Measurements from ENCODE around the gene CLDN22.

Gene CLDN22

GRCh38 chr4:183272384-183272783 lies 47.7 kb downstream of the CLDN22 start:
- no peaks in the 10 kb centered on the region for H3K27me3 ChIP-seq (ENCODE audit: insufficient read depth, poor library complexity, severe bottlenecking)
- no peak overlapping the region for H3K4me3 ChIP-seq (replicated peaks; ENCODE audit: insufficient read depth, low read length)
- no peak for TF ChIP-seq SPI1 (IDR thresholded peaks at IDR 0.05; ENCODE audit: borderline replicate concordance, low read depth)
- TF ChIP-seq, protein P1, sequence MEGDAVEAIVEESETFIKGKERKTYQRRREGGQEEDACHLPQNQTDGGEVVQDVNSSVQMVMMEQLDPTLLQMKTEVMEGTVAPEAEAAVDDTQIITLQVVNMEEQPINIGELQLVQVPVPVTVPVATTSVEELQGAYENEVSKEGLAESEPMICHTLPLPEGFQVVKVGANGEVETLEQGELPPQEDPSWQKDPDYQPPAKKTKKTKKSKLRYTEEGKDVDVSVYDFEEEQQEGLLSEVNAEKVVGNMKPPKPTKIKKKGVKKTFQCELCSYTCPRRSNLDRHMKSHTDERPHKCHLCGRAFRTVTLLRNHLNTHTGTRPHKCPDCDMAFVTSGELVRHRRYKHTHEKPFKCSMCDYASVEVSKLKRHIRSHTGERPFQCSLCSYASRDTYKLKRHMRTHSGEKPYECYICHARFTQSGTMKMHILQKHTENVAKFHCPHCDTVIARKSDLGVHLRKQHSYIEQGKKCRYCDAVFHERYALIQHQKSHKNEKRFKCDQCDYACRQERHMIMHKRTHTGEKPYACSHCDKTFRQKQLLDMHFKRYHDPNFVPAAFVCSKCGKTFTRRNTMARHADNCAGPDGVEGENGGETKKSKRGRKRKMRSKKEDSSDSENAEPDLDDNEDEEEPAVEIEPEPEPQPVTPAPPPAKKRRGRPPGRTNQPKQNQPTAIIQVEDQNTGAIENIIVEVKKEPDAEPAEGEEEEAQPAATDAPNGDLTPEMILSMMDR (IDR thresholded peaks at IDR 0.05; ENCODE audit: insufficient read depth, low read length) = no peak
- TF ChIP-seq POLR2AphosphoS5 (IDR thresholded peaks at IDR 0.05; ENCODE audit: low read depth) = no peak
- no peak for TF ChIP-seq GABPA (IDR thresholded peaks at IDR 0.05; ENCODE audit: low read depth)
- TF ChIP-seq, protein P2, sequence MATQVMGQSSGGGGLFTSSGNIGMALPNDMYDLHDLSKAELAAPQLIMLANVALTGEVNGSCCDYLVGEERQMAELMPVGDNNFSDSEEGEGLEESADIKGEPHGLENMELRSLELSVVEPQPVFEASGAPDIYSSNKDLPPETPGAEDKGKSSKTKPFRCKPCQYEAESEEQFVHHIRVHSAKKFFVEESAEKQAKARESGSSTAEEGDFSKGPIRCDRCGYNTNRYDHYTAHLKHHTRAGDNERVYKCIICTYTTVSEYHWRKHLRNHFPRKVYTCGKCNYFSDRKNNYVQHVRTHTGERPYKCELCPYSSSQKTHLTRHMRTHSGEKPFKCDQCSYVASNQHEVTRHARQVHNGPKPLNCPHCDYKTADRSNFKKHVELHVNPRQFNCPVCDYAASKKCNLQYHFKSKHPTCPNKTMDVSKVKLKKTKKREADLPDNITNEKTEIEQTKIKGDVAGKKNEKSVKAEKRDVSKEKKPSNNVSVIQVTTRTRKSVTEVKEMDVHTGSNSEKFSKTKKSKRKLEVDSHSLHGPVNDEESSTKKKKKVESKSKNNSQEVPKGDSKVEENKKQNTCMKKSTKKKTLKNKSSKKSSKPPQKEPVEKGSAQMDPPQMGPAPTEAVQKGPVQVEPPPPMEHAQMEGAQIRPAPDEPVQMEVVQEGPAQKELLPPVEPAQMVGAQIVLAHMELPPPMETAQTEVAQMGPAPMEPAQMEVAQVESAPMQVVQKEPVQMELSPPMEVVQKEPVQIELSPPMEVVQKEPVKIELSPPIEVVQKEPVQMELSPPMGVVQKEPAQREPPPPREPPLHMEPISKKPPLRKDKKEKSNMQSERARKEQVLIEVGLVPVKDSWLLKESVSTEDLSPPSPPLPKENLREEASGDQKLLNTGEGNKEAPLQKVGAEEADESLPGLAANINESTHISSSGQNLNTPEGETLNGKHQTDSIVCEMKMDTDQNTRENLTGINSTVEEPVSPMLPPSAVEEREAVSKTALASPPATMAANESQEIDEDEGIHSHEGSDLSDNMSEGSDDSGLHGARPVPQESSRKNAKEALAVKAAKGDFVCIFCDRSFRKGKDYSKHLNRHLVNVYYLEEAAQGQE (IDR thresholded peaks at IDR 0.05; ENCODE audit: insufficient replicate concordance, low read depth) = no peak
- H3K27ac ChIP-seq (replicated peaks) = no peak overlapping the region
- DNase-seq (ENCODE audit: low read depth in 1 of 2, low spot score in 1 of 2) = no peak

DNA sequence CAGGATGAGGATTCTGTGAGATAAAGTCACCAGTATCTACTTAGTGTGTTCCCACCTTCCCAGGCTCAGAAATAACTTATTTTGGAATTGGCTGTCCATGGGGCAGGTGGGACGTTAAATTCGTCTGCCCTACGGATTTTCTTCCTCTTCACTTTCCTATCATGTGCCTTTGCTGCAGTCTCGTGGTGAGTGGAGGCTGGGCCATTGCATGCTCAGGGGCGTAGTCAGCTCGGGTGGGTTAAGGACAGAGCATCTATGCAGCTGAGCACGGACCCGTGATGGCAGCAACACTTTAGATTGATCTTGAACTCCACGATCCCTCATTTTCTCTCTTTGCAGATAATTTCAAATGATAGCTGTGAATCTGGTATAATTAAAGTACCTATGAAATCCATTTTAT lies 51.5 kb downstream of the CLDN22 start:
- H3K27me3 ChIP-seq (ENCODE audit: insufficient read depth, poor library complexity, severe bottlenecking) = no peaks in the 10 kb centered on the region
- no peak for DNase-seq (ENCODE audit: low read depth in 1 of 2, low spot score in 1 of 2)
- H3K4me3 ChIP-seq (replicated peaks; ENCODE audit: insufficient read depth, low read length) = no peak overlapping the region
- TF ChIP-seq SPI1 (IDR thresholded peaks at IDR 0.05; ENCODE audit: borderline replicate concordance, low read depth) (no peak), GABPA (IDR thresholded peaks at IDR 0.05; ENCODE audit: low read depth) (no peak), POLR2AphosphoS5 (IDR thresholded peaks at IDR 0.05; ENCODE audit: low read depth) (no peak)
- H3K27ac ChIP-seq (replicated peaks) = no peak overlapping the region

Data from HL-60 (cell line).